Amygdala (tissue), 56 donors: Measurements from ENCODE around the gene GMPR2.
A peak's percentile ranks its signal among the peaks of the same experiment; 100 is the strongest.

ENCODE experiments used
- DNase-seq, 56 donors: peaks; one replicate each; lab custom pipeline; 2025; lab: John Stamatoyannopoulos, UW

The GMPR2 gene

DNA sequence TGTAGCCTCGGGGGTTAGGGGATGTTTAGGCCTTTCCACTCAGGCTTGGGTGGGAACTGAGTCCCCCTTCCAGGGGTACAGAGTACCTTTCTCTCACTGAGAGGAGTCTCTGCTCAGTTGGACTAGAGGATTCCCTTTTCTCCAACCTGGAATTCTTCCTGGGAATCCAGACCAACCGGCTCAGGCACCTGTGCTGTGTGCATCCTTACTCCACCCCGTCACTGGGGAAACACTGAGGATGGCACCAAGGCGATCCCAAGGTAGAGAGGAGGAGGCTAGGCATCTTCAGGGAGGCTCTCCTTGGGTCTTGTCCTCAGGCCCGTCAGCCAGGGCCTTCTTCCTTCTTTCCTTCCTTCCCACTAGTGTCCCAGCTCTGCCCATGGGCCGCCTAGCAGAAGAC is 31.1 kb downstream of the GMPR2 start:
- DNase-seq: no peak

DNA sequence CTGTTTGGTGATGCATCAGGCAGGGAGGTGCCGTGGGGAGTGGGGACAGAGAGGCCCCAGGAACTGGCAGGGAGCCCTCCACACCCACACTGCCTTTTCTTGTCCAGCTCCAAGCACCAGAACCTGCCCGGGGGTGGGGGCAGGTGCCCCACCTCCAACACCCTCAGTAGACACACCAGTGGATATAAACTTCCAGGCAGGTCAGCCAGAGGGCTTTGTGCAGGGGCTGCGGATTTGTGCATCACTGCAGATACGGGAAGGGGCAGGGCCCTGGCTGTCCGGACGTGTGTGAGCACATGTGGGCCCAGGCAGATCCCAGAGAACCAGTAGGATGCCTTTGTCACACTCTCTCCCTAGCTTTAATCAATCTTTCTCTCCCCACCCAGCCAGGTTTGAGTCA is 31.6 kb downstream of the GMPR2 start:
- DNase-seq: no peak

DNA sequence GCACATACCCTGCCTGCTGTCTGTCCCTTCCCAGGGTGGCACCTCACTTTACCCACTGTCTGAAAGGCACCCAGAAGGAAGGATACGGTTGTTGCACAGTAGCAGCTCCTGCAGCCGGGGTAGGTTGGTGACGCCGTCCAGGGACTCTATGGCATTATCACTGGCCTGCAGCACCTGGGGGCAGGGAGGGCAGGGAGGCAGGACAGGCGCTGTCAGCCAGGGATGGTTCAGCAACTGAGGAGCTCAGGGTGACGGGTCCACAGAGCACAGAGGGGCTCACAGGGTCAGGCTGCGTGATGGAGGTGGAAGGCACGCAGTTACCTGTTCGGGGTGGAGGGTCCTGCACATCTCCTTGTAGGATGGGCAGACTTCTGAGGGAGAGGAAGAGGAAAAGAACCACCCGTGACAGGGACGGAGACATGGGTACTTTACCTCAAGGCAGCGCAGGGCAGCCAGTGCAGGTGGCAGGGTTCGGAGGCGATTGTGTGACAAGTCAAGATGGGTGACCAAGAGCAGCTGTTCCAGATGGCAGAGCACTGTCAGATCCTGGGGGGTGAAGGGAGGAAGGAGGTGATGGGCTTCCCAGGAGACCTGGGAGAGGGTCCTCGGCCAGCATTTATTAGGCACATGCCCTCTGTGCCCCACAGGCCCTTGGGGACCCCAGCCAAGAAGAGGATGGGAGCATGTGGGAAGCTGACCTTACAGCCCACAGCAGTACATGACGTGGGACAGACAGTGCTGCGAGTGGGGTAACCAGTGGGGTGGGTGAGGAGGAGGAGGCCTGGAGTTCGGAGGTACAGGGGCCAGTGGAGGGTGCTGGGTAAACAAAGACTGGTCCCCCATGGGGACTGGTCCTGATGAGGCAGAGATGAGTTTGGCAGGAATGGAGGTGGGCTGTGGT is 33.9 kb downstream of the GMPR2 start:
- no peak for DNase-seq

DNA sequence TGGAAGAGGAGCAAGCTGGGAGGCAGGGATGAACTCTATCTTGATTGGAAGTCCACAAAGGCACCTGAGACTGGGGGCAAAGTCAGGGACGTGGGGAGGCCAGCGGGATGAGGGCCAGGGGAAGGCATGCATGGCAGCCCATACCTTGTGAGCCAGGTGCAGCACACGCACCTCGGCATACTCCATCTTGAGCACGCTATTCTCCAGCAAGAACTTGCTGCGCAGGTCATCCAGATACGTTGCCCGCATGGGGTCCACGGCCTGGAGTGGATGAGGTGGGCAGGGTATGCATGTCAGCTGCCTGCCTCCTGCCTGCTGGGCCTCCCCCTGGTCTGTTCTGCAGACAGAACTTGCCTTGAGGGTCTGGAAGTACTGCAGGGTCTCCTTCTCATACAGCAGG is 34.8 kb downstream of the GMPR2 start:
- no peak for DNase-seq

DNA sequence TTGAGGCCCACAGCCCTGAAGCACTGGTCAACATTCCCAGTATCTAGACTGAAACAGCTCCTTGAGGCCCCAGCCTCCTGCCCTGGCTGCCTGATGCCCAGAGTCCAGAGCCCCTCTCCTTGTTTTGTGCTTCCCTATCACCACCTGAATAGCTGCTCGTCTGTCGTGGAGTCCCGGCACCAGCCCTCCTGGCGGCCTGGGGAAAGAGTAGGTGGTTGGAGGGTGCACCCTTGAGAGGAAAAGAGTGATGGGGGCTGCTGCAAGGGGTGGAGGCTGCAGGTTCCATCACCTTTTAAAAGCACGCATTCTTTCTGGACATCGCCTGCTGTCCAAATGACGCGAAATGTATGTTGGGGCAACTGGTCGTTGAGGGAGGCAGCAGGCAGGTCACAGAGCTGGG is 35.5 kb downstream of the GMPR2 start:
- DNase-seq: no peak

DNA sequence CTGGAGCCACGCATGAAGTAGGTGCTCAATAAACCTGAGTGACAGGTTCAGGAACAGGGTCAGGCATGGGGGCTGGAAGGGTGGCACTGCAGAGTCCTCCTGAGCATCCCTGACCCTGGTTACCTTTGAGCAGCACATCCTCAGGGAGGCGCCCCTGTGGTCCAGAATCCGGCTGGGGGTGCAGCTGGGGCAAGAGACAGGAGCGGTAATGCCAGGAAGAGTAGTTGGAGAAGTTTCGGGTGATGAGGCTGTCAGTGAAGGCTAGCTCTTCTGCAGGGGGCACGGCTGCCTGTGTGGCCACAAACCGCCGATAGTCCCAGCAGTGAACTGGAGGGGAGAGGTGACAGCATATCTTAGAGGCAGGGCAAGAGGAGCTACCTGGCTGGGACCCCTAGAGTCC is 36.6 kb downstream of the GMPR2 start:
- no peak for DNase-seq

DNA sequence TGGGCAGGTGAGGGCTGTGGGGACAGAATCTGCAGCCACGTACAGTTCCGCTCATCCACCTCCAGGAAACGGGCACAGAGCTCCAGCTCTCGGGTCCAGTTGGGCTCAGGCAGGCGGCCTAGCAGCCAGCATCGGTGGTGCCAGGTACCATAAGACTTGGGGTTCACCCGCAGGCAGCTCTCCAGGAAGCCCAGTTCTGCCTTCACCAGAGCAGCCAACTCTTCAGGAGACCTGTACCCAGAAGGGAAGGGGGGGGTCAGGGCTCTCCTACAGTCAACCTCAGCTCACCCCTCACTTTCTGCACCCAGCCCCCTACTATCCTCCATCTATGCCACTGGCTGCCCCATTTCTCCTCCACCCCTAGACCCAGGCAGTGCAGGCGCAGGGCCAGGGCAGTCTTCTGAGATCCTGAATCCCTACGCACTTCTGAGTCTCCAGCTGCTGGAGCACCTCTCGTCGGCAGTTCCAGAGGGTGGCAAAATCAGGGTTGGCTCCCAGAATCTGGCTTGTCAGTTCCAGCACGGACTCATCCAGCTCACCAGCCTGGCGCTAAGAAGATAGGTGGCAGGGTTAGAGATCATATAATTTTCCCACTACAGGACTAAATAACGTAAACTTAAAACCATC is 37.3 kb downstream of the GMPR2 start:
- DNase-seq: no peak

DNA sequence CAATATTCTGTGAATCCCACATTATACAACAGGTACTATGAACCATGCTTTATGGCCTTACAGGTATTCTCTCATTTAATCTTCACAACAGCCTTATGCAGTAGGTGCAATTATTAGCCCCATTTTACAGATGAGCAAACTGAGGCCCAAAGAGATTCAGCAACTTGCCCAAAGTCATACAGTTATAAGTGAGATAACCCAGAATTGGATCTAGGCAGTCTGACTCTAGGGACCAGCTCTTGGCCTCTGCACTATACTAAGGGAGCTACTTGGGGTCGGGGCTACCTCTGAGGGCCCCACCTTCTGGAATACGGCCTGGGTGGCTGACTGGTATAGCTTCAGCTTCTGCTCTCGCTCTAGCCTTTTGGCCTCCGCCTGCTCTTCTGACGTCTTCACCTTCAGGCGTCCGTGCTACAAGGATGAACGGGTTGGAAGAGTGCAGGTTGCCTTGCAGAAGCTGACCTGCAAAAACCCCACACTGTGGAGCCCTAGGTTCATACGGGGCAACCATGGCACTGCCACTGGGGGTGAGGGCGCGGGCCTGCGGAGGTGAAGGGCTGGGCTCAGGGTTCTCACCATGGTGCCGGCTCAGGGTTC is 37.9 kb downstream of the GMPR2 start:
- DNase-seq: peak in 1 of 56 donors; percentile 20

DNA sequence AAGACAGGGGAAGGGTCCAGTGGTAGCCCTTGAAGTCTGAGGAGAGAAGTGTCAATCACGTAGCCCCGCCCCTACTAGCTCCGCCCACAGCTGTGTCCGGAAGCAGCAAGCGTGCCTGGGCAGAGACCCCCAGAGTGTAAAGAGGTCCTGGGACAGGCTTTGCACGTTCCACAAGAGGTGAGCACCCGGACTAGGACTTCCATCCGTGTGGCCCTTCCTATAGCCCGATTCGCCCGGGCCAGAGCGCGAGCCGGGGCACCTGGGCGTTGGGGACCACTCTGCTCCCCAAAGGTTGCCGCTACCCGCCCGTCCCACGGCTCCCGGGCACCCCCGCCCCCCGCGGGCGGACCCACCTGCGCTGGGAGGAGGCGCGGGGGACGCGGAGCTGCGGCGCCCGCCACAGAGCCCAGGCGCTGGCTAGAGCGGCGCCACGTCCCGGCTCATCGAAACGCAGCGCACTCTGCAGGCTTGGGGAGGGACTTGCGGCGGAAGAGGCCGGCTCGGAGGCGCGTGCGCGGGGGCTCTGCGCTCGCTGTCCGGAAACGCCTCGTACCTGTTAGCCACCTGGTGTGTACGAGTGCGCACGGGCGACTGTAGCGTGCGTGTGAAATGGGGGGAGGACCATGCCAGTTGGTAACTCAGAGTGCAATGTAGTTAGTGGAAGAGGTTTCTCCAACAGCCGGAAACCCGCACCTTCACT is 38.6 kb downstream of the GMPR2 start, which contains the start of gene RABGGTA:
RABGGTA (minus strand) TSS at position 464 of the 700 bp plus-strand sequence. CDS start 482 bp downstream, outside the sequence.
- DNase-seq: peak; percentile 25 to 85 (median 68)

DNA sequence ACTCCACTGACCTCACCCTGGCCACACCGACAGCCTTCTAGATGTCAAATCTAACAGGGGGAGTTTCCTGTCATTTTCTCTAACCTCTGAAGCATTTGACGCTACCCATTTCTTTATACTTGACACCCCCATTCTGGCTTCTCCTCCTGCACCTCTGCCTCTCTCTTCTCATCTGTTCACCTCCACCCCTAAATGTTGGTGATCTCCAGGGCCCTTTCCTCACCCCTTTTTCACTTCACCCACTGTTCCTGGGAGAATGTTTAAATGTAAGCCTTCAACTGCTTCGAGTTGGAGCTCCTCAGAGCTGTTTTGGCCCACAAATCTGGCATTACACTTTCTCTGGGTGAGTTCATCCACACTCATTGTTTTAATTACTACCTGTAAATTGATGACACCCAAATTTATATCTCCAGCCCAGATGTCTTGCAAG is 39.1 kb downstream of the GMPR2 start:
- DNase-seq: no peak

DNA sequence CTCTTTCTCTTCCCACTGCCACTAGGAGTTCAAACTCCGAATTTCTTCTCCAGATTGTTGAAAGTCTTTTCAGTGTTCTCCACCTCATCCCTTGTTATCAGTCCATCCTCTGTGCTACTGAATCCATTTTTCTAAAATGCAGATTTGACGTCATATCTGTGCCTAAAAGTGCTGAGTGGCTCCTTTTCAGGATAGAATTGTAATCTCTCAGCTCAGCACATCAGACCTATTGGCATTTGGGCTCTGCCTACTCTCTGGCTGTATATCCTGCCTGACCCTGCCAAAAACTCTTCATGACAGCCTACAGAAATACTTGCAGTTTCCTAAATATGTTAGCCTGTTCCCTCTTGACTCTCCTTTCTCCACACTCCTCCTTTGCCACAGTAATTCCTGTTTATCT is 39.7 kb downstream of the GMPR2 start:
- no peak for DNase-seq

DNA sequence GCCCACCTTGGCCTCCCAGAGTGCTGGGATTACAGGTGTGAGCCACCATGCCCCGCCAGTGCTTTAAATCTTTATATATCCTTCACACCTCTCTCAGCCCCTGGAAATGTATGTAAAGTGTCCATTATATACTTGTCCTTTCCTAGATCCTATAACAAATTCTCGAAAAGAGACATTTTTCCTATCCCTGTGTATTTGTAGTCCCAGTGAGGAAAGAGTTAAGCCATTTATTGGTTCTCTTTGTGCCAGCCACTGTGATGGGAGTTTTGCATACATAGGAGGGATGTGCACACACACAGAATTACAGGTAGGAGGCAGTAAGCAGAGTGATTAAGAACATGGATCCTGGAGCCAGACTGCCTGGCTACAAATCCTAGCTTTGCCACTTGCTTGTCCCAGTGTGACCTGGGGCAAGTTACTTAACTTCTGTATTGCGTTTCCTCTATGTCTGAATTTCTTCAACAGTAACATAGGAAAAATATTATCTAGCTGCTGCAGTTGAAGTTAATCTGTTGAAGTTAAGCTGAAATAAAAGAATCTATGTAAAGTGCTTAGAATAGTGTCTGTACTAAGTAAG is 40.8 kb downstream of the GMPR2 start:
- no peak for DNase-seq

DNA sequence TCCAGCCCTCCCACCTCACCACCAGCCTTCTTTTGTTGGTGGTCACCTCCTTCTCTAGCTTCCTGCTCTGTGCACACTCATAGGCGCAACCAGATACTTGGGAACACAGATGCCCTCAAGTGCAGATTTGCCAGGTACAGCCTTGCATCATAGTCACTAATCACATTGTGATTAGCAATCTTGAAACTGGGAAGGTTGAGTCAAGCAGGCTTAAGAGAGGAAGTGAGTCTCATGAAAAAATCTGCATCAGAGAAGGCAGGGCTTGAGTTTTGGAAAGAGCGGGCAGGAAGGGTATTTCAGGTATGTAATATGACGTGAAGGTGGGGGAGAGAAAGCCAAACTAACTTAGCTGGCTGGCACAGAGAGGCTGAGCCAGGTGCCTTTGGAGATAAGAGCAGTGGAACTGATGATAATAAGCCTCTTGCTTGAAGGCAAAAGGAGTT is 41.4 kb downstream of the GMPR2 start:
- DNase-seq: peak in 1 of 56 donors; percentile 8

DNA sequence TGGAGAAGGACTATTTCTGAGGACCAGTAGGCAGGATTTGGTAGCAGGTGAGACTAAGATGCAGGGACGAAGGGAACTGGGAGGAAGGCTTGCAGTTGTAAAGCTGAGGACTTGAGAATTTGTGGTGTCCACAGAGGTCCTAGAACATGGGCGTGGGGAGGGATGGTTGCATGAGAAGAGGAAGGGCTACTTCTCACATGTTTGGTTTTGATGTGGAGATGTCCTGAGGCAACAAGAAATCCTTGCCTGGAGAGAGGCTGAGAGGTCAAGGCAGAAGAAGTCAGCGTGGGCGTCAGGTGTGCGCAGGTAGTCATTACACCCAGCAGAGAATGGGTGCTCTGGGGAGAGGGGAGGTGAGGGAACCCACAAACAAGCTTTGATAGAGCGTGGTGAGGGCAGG is 44.3 kb downstream of the GMPR2 start:
- no peak for DNase-seq

DNA sequence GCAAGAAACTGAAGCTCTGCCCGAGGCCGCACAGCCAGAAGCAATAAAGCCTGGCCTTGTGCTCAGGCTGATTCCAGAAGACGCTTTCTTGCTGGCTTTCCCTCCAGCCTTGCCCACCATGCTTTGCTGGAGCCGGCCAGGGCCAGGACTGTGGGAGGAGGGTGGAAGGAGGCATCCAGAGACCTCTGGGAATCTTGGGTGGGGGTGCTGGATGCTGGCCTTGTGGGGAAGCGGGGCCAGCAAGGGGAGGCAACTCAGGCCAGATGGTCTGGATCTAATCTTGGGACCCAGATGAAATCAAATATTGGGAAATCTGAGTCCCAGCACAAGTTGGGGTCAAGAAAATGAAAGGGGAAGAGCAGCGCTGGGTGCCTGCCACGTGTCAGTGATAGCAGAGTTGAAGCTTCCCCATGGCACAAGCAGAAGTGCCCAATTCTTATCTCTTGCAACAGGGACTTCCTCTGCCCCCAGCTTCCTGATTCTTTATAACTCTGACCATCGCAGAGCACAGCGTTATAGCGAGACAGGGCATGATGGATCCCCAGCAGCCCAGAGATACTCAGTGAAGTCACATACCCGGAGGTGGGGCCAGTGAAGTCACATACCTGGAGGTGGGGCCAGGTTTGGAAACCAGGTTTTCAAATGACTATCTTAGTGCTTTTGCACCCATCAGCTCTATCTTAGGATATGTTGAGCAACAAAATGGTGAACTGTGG is 45.0 kb downstream of the GMPR2 start:
- peak in 9 of 56 donors; percentile 5 to 57 (median 12) for DNase-seq

DNA sequence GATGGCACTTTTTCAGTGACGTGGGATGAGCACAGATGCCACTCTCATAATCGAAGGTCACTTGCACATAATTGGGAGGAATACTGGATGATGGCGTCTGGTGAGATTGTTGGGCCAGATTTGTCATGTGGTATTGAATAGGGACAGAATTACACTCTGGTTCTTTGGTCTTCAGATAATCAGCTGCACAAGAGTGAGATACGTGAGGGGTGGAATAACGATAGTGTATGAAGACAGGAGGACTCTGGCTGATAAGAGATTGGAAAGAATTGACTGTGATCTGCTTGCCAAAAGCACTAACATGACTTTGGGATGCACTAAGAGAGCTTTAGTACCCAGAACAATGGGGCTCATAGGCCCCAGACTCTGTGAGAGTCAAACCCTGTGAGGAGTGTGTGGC is 45.7 kb downstream of the GMPR2 start:
- no peak for DNase-seq

DNA sequence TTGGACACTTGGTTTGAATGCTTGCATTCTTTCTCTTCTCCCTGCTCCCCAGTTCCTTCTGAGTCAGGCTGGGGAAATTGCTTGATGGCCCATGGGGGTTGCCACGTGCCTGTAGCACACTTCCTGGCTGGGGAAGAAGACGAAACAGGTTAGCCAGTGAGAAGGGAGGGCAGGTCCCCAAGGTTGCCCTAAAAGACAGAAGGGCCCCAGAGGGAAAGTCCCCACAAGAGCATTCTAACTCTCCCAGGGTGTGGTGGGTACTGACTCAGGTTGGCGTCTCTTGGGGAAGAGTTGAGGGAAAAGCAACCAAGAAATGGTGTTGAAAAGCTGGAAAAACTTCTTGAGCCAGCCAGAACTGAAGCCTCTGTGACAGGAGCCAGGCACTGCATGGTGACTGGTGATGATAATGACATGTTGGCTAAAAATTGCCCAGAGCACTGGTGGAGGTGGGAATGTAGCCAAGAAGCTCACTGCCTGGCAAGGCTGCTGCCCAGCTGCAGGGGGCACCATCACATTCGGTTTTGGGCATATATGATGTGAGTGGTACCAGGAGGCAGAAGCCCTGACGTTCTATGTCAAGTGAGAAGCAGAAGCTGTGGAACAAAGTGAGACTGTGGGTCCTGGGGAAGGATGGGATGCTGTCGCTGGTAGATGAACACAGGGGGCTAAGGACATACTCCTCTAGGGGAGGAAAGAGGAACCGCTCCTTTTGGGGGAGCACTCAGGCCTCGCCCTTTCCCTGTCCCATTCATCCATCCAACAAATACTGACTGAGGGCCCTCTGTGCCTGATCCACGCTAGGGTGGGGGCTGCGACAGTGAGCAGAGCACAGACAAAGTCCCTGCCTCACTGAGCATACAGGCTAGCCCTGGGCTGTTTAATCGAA is 46.8 kb downstream of the GMPR2 start:
- DNase-seq: peak in 34 of 56 donors; percentile 7 to 65 (median 34)

DNA sequence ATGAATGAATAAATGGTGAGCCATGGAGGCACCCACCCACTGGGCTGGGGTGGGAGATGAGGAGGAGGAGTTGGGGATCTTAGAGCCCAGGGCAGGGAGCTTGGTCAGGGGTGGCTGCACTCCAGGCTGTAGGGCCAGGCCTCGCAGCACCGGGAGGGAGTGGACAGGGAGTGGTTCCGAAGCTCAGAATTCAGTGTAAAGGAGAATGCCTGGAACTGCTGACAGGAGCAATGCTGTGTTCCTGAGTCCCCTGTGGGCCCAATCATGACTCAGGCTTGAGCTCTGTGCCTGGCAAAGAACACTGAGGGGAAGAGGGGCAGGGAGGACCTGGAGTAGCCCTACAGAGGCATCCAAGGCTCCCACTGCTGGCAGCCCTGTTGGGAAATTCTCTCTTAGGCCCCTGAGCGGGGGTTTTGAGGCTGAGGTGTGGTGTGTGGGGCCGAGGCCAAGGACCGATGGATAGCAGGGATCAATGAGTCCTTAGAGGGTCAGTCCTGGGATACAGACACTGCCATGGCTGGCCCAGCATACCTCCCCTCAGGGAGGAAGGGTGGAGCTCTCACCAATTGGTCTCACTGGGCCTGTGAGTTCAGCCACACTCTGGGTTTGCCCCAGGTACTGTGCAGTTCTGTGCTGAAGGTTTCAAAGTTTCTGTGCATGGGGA is 48.2 kb downstream of the GMPR2 start:
- DNase-seq: no peak
